ENCODE data around the gene TCTN2. TPM values are rescaled to one million over a fixed set of nuclear protein-coding genes. Genes with fewer than 3 reads are reported as not detected.
A peak's percentile ranks its signal among the peaks of the same experiment; 100 is the strongest.

TCTN2 gene
- total and polyA plus RNA-seq, 2 of the 8 experiments (the other 6 are each of a cell fraction or from before 2014, with no cell fraction given), result 7.5 to 8.4 TPM

DNA sequence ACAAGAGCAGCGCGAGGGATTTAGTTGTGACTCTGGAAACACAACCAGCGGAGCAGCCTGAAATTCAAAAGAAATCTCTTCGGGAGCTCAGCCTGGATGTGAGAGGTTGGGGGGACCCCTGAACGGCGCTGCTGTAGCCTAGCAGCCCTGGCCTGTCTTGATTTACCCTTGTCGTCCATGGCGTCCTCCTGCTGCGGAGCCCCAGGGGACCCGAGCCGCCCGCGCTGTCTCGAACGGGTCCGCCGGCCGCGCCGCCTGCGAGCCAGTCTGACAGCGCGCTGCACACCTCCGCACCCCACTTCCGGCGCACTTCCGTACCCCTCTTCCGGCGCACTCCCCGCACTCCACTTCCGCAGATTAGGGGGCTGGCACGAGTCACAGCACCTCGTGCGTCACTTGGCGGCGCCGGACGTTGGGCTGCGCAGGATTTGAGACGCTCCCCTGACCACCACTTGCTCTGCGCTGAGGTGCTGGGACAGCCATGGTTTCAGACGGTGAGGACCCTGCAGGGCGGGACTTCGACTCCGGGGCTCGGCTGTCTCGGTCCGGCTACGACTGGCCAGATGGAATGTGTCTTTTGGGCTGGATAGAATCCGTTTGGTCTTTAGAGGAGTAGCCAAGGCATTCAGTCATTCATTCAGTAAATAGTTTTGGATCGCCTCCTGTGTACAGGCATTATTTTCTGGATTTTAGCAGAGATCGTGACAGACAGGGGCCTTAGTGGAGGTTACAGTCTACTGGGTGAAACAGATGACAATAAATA, 37.4 kb upstream of the TCTN2 start, which contains the start of the genes EIF2B1 and GTF2H3:
Gene EIF2B1, minus strand, starts transcription at position 308 of the 763 bp plus-strand sequence. Its CDS starts 129 bp downstream, at position 179.
Gene GTF2H3, plus strand, starts transcription at position 451 of the 763 bp plus-strand sequence. Its CDS starts 31 bp downstream, at position 482.
- Histone ChIP-seq H3K56ac (replicated peaks; ENCODE audit: insufficient read length, low read depth, low read length) (peak within 1 kb of the TSS; percentile 34), H3K36me3 (ENCODE audit: control insufficient read depth in 2 of 4, insufficient read depth in 4 of 4, low read length in 3 of 4) (peaks cover 2 to 20% (median 17%) of the 10 kb centered on the region in 4 experiments; a peak in 6 of 8 replicates), H3K18ac (ENCODE audit: extremely low read depth, low read length) (no peak within 1 kb of the TSS), H3K4me2 (ENCODE audit: insufficient read depth in 1 of 2, low read depth in 2 of 2, low read length in 2 of 2) (peak within 1 kb of the TSS; percentile 63 to 81), H4K8ac (ENCODE audit: extremely low read depth, insufficient read depth, low read length) (peak within 1 kb of the TSS; percentile 90; the same call in 1 of the 2 replicates), H3K14ac (ENCODE audit: insufficient read length) (no peak within 1 kb of the TSS), H3K79me2 (ENCODE audit: control insufficient read depth in 1 of 2, insufficient read depth in 2 of 2, low read length in 2 of 2) (peaks cover 0 to 20% of the 10 kb centered on the region in 2 experiments; a peak in 2 of 4 replicates), H2BK12ac (ENCODE audit: low read depth, low read length) (no peak within 1 kb of the TSS; the same call in 1 of the 2 replicates), H2BK5ac (ENCODE audit: low read depth, low read length) (peak within 1 kb of the TSS; percentile 80; the same call in 1 of the 2 replicates), H2BK20ac (ENCODE audit: low read length) (no peak within 1 kb of the TSS), H4K20me1 (replicated peaks in 1 of 2; ENCODE audit: control insufficient read depth in 1 of 2, insufficient read depth in 2 of 2, low read length in 2 of 2) (peaks cover 0 to 4% of the 10 kb centered on the region in 2 experiments), H2BK120ac (replicated peaks; ENCODE audit: low read depth, low read length) (peak within 1 kb of the TSS; percentile 87), H3K9me3 (ENCODE audit: insufficient read depth in 2 of 2, low read depth in 1 of 2, low read length in 1 of 2) (no peaks in the 10 kb centered on the region), H3K4ac (replicated peaks; ENCODE audit: insufficient read length, low read depth, low read length) (peak within 1 kb of the TSS; percentile 96), H3K9ac (replicated peaks in 1 of 4; ENCODE audit: extremely low read depth in 1 of 4, low read depth in 3 of 4, low read length in 3 of 4) (peak within 1 kb of the TSS; percentile 67 to 94 (median 86)), H3K23ac (ENCODE audit: insufficient read length) (no peak within 1 kb of the TSS), H3K4me3 (ENCODE audit: extremely low read depth in 1 of 4, insufficient read depth in 2 of 4, low read depth in 3 of 4, low read length in 4 of 4) (peak within 1 kb of the TSS; percentile 75 to 94 (median 92)), H3K79me1 (ENCODE audit: low read depth, low read length) (peaks cover 2% of the 10 kb centered on the region), H3K27me3 (replicated peaks in 1 of 4; ENCODE audit: control insufficient read depth in 3 of 4, extremely low read depth in 1 of 4, insufficient read depth in 3 of 4, low read length in 3 of 4) (no peaks in the 10 kb centered on the region), H3K4me1 (replicated peaks in 1 of 4; ENCODE audit: control insufficient read depth in 3 of 4, insufficient read depth in 4 of 4, low read length in 3 of 4) (peaks cover 0 to 4% (median 0%) of the 10 kb centered on the region in 4 experiments; a peak in 3 of 7 replicates), H2AFZ (ENCODE audit: low read length) (0 out of 2 replicates have a peak within 1 kb of the TSS, but pooled peaks have one; percentile 24), H4K5ac (ENCODE audit: insufficient read length, low read depth, low read length) (peak within 1 kb of the TSS; percentile 23), H3K27ac (ENCODE audit: low read depth, low read length) (peak within 1 kb of the TSS; percentile 81), H4K91ac (replicated peaks; ENCODE audit: insufficient read length, low read length) (peak within 1 kb of the TSS; percentile 40), H2AK5ac (ENCODE audit: low read depth, low read length) (no peak within 1 kb of the TSS), H2BK15ac (ENCODE audit: low read length) (no peak within 1 kb of the TSS), H3K23me2 (ENCODE audit: low read depth, low read length) (peaks cover 3% of the 10 kb centered on the region; the same call in 1 of the 2 replicates)
- CTCF ChIA-PET (ENCODE audit: partially characterized antibody), result no interaction called here
- FAIRE-seq, result no peak
- POLR2A ChIA-PET (ENCODE audit: partially characterized antibody), result interaction anchor here (0.8 to 3.1 kb wide), 8 partner anchors 9 to 401 kb away, joined by 3 to 14 read pairs (median 4); partner anchors contain the start of genes ATP6V0A2, DDX55, MPHOSPH9 and MTRFR
- DNase-seq (ENCODE audit: low read depth in 1 of 2, low spot score in 2 of 2), result peak; percentile 93 to 98
- 2% methylated on average over 52 of the region's 52 CpGs; no CpG with 5 or more reads in 1 of the 2 experiments for WGBS, 2 experiments (ENCODE audit: extremely low coverage in 1 of 2, insufficient coverage in 1 of 2, insufficient read length in 1 of 2, insufficient replicate concordance in 2 of 2, low coverage in 1 of 2, low lambda C conversion rate in 2 of 2, missing lambda C conversion rate in 1 of 2)
- TF ChIP-seq SP2 (IDR thresholded peaks at IDR 0.05; ENCODE audit: low read length) (no peak), ASH2L (IDR thresholded peaks at IDR 0.05; ENCODE audit: low read length) (peak; percentile 71), GABPA (IDR thresholded peaks at IDR 0.05; ENCODE audit: borderline replicate concordance, insufficient read depth, low read length) (peak; percentile 99), POLR2A (IDR thresholded peaks at IDR 0.05; ENCODE audit: control extremely low read depth in 1 of 2, low read depth in 2 of 2, low read length in 2 of 2) (peak; percentile 96 to 99), HDAC2 (IDR thresholded peaks at IDR 0.05; ENCODE audit: borderline replicate concordance in 1 of 2, low read depth in 2 of 2, low read length in 2 of 2) (peak in 1 of 2 experiments; percentile 87; a peak in 2 of 4 replicates), MAFK (IDR thresholded peaks at IDR 0.05; ENCODE audit: low read depth, low read length) (no peak), HDAC6 (IDR thresholded peaks at IDR 0.05; ENCODE audit: low read depth, low read length) (no peak), KDM1A (IDR thresholded peaks at IDR 0.05; ENCODE audit: borderline replicate concordance, low read length) (no peak)
- TF ChIP-seq, protein P1, sequence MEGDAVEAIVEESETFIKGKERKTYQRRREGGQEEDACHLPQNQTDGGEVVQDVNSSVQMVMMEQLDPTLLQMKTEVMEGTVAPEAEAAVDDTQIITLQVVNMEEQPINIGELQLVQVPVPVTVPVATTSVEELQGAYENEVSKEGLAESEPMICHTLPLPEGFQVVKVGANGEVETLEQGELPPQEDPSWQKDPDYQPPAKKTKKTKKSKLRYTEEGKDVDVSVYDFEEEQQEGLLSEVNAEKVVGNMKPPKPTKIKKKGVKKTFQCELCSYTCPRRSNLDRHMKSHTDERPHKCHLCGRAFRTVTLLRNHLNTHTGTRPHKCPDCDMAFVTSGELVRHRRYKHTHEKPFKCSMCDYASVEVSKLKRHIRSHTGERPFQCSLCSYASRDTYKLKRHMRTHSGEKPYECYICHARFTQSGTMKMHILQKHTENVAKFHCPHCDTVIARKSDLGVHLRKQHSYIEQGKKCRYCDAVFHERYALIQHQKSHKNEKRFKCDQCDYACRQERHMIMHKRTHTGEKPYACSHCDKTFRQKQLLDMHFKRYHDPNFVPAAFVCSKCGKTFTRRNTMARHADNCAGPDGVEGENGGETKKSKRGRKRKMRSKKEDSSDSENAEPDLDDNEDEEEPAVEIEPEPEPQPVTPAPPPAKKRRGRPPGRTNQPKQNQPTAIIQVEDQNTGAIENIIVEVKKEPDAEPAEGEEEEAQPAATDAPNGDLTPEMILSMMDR (IDR thresholded peaks at IDR 0.05; ENCODE audit: control extremely low read depth in 1 of 3, insufficient read depth in 1 of 3, low read depth in 1 of 3, low read length in 3 of 3), result no peak

Data from H1 (cell line).